DMS153 treated with DMSO at 0.1 percent for 48 hours (cell line): Measurements from ENCODE around the gene PAOX.
"Not testable (repeated sequence)": the region's sequence is repeated elsewhere in the genome, so short reads cannot be mapped to it uniquely, and the experiment has no call there.

ENCODE experiments used
- DNase-seq: peaks from one replicate; lab custom pipeline; 2025; ENCODE audit not compliant: unreplicated experiment; lab: John Stamatoyannopoulos, UW

The PAOX gene

DNA sequence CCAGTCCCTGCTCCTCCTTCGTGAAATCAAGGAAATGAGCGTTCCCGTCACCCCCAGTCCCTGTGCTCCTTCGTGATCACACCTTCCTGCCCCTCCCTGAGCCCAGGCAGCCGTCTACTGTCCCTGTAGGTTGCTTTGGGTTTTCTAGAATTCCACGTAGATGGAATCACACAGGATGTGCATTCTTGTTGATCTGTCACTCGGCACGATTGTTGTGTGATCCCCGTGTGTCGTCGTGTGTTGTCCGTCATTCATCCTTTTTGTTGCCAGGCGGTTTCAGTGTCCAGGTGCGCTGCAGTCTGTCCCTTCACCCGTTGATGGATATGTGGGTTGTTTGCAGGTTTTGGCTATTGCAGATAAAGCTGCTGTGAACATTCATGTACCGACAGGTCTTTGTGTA is 24.3 kb downstream of the PAOX start:
- no peak for DNase-seq

DNA sequence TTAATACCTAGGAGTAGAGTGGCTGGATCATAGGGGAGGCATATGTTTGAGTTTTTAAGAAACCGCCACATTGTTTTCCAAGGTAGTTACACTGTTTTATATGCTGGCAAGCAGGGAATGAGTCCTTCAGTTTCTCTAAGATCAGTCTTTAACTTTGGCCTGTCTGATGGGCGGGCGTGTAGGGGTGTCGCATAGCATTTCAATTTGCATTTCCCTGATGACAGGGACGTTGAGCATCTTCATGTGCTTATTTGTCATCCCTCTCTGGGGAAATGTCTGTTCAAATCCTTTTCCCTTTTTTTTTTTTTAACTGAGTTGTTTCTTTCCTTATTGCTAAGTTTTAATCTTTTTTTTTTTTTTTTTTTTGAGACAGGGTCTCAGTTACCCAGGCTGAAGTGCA is 24.7 kb downstream of the PAOX start:
- DNase-seq = no peak

DNA sequence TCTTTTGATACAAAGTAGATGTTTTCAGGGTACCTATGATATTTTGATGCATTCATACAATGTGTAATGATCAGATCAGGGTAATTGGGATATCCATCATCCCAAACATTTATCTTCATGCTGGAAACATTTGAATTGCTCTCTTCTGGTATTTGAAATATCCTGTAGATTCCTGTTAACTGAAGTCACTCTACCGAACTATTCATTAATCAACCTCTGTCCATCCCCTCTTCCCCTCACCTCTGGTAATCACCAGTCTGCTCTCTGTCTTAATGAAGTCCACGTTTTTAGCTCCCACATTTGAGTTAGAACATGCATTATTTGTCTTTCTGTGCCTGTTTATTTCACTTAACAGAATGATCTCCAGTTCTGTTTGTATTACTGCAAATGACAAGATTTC is 26.2 kb downstream of the PAOX start:
- DNase-seq = no peak

DNA sequence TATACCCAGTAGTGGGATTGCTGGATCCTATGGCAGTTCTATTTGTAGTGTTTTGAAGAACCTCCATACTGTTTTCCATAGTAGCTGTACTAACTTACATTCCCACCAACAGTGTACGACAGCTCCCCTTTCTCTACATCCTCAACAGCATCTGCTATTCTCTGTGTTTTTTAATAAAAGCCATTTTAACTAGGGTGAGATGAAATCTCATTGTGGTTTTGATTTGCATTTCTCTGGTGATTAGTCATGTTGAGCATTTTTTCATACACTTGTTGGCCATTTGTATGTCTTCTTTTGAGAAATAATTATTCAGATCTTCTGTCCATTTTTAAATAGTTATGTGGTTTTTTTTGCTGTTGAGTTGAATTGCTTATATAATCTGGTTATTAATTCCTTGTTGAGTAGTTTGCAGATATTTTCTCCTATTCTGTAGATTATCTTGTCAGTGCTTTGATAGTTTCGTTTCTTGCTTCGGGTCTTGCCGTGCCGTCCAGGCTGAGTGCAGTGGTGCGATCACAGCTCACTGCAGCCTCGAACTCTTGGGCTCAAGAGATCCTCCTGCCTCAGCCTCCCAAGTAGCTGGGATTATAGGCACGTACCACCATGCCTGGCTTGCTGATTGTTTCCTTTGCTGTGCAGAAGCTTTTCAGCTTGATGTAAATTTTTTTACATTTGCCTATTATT is 26.9 kb downstream of the PAOX start:
- DNase-seq = no peak

DNA sequence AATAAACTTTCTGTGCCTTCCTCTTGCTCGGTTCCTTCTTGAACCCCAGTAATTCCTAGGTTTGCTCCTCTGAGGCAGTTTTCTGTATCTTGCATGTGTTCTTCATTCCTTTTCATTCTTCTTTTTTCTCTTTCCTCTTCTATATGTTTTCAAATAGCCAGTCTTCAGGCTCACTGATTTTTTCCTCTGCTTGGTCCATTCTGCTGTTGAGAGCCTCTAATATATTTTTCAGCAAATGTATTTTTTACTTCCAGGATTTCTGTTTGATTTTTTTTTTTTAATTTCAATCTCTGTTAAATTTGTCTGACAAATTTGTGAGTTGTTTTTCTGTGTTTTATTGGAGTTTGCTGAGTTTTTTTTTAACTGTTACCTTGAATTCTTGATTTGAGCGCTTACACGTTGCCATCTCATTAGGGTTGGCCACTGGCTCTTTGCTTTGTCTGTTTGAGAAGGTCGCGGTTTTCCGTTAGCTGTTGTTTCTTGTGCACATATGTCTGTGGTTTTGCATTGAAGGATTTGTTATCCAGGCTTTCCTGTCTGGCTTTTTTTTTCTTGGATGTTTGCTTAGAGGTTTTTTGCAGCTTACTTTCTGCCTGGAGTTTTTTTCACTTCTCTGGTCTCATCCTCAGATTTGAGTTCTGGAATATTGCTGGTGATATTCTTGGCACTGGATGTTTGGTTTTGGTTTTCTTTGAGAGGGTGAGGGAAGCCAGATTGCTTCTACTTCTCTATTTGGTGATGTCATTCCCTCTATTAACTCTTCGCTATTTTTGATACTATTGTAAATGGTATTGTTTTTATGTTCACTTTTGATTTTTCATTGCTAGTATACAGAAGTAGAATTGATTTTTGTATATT is 32.7 kb downstream of the PAOX start:
- no peak for DNase-seq

DNA sequence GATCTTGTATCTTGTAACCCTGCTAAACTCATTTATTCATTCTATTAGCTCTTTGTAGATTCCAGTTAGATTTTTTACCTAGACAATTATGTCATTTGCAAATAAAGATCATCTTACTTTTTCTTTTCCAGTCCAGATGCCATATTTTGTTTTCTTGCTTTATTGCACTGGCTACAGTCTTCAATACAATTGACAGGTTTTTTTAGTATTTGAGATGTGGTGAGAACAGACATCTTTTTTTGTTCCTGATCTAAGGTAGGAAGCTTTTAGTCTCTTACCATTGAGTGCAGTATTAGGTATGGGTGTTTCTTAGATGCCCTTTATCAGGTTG is 33.3 kb downstream of the PAOX start:
- DNase-seq = no peak

DNA sequence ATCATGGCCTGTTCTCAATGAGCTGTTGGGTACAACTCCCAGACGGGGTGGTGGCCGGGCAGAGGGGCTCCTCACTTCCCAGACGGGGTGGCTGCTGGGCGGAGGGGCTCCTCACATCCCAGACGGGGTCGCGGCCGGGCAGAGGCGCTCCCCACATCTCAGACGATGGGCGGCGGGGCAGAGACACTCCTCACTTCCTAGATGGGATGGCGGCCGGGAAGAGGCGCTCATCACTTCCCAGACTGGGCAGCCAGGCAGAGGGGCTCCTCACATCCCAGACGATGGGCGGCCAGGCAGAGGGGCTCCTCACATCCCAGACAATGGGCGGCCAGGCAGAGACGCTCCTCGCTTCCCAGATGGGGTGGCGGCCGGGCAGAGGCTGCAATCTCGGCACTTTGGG is 35.3 kb downstream of the PAOX start:
- DNase-seq = not testable (repeated sequence)

DNA sequence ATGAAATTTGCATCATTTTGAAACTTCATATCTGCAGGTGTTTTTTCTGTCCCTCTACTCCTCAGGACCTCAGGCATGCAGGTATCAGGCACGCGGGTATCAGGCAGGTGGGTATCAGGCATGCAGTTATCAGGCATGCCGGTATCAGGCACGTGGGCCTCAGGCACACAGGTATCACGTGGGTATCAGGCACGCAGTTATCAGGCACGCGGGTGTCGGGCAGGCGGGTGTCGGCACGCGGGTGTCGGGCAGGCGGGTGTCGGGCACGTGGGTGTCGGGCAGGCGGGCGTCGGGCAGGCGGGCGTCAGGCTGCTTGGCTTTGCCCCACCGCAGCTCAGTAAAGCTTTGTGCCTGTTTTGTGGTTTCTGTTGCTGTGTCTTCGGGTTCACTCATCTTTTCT is 36.7 kb downstream of the PAOX start:
- no peak for DNase-seq

DNA sequence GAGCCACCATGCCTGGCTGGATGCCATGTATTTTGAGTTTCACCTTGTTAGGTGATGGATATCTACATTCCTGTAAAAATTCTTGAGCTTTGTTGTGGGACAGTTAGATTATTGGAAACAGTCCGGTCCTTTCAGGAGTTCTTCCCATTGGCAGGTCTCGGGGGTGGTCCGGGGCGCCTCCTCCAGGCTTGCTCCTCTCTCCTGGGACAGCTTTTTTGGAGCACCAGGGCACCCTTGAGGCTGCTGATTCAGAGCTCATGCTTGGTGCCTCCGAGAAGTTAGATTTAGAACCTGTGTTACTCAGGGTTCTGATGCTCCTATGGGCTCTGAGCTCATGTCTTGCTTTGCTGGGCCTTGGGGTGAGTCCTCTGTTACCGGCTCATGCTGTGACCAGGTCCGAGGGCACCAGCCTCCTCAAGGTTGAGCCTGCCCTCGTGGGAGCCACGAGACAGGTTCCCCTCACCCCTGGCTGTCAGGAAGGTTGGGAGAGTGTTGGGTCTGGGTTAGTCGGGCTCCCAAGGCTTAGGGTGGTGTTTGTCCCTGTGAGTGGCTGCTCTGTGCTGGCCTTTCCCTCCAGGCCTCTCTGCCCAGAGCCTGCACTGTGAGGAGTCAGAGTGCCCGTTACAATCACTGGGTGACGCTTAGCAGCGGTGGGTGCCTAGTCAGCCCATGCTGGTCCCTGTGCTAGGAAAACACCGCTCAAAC is 39.4 kb downstream of the PAOX start:
- no peak for DNase-seq

DNA sequence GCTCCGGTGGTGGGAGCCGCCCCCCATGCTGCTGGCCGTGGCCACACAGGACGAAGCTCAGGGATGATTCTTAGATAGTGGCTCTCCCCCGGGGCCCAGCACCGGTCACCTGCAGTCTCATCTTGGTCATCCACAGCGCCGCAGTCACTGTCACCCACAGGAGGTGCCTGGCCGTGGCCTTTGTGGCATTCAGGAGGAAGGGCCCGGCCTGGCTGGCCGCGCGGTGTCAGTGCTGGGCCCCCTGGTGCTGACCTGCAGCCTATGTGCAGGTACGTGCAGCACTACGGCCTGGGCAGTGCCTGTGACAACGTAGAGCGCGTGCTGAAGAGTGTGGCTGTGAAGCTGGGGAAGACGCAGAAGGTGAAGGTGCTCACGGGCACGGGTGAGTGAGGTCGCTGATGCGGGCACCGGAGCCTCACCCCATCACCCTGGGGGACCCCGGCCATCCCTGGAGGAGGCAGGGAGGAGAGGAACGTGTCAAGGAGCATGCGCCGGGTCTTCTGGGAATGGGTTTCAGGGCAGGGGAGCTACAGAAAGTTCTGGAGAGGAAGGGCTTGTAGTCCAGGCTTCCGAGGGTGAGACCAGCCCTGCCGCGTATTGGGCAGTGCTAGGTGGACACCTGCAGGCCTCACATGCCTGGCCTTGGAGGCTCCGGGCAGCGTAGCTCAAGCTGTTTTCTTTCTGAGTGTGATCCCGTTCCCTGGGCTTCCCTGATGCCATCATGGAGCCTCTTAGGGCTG is 40.3 kb downstream of the PAOX start:
- no peak for DNase-seq

DNA sequence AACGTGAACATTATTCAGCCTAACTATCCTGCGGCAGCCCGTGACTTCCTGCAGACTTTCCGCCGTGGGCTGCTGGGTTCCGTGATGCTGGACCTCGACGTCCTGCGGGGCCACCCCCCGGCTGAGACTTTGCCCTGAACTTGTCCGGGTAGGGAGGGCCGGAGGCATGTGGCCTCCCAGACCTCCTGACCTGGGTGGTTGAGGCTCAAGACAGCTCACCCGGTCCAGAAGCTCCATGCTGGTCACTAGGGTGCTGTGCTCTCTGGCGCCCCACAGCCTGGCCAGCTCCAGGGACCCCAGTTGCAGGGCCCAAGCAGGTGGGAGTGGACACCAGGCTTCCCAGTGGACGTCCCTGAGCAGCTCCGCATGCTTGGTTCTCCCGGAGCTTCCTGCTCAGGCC is 41.0 kb downstream of the PAOX start:
- DNase-seq = no peak

DNA sequence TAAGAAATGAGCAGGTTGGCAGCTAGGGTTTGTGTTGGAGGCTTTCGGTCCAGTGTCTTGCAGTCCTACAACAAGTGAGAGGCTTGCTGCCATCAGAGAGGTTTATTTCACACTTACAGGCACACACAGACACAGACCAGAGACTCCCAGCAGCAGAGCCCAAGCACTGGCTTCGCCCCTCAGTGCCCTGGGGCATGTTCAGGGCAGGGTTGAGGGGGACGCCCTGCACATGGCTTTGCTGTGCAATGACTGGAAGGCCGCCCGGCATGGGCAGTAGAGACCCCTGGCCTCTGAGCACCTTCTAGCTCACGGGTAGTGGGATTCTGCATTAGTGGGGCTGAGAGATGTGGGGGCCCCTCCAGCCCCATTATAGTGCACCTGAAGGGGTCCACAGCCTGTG is 41.5 kb downstream of the PAOX start:
- no peak for DNase-seq

DNA sequence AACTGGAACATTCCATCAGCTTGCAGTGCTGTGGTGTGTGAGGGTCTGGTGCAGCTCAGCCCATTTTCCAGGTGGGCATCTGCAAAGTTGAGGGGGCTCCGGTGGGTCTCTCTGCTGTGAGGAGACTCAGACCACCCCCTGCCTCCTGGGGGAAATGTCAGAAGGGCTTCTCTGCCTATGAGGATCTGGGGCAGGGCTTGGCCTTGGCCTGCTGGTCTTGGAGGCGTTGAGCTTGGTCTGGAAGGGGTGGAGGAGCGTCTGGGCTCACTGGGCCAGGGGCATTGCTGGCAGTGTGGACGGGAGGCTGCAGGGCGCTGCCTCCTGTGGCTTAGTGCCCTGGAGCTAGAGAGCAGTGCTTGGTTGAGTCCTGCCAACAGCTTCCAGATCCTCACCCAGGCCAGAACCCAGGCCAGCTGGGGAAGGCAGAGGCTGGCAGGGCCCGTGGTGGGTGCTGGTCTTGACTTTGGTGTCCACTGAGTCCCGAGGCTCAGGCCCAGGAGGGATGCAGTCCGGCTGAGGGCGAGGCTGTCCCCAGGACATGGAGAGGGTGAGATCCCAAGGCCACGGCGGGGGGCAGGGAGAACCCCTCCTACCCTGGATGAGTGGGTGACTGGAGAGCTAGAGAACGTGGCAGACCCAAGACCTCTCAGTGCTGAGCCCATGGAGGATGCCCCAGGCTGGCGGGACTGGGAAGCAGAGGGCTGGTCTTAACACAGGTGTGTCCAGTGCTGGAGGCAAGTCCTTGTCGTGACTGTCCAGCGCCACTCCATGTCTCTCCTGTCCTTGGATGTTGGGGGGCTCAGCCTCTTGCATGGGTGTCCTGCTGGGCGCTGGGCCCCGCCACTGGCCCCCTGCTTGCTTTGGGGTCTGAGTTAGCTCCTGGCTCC is 42.5 kb downstream of the PAOX start:
- no peak for DNase-seq

DNA sequence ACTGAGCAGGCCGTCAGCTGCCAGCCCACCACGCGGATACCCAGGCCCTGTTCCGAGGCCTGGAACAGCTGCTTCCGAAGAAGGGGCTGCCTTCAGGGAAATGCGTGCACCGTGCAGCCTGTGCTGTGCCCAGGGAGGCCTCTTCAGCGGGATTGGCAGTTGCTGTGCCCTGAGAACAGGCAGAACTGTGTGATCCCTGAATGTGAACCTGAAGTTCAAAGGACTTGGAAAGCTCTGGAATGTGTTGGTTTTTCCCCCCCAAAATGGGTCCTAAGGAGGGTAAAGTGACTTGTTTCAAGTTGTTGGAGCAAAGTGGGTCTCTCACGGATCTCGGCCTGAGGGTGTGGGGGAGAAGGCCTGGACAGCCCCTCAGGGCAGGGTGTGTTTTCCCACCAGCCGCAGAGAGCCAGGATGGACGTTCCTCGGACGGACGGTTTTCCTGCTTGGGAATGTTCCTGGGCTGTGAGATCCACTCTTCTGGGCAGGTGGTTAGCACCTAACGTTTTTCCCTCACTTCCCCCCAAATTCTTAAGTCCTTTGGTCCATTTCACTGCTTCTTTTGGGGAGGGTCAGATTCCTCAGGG is 43.3 kb downstream of the PAOX start:
- no peak for DNase-seq

DNA sequence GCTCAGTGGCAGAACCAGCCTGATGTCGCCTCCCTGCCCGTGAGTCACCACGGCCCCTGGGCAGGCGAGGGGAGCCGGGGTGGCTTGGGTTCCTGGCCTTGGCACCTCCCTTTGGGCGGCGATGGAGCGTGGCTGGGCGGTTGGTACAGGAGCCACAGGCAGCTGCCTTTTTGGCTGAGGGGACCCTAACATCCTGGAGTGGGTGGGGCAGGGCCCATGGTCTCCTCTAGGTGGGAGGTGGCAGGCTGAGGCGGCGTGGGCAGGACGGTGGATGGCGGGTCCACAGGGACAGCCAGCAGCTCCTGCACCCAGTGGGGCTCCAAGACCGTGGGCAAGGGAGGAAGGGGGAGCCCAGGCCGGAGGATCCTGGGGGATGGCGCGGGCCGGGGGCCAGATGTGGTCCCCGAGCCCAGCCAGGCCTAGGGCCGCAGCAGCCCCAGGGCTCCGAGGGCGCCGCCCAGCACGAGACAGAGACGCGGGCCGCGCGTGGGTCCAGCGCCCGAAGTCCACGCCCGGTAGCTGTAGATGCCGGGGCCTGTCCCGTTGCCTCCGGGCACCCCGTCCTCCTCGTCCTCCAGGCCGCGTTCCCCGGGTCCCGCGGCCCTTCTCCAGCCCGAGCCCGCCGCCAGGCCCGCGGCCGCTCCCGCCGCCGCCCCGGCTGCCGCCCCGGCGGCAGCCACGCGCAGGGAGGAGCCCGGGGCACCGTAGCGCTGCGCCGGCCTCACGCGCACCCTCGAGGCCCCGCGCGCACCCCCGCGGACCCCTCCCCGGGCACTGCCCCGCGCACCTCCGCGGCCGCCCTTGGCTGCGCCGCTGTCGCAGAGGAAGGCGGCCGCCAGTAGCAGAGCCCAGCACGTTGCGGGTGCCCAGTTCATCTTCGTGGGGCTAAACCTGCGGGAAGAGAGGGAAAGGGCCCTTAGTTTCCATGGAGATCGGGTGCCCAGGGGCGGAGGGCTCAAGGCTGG is 44.0 kb downstream of the PAOX start:
- no peak for DNase-seq

DNA sequence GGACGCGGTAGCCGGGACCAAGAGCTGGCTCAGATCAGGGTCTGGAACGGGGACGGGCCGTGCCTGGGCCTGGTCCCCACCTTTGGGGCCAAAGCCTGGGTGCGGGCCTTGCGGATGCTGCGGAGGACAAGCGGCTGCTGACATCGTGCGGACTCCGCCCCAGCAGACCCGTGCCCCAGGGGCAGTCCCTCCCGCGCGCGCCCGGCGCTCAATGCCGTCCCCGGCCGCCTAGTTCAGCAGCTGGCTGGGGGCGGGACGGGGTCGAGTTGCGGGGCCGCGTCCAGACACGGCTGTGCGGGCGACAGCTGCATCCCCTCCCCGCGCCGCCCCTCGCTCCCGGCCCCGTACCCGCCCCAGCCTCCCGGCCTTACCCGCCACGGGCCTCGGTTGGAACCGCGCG is 45.0 kb downstream of the PAOX start:
- not testable (repeated sequence) for DNase-seq

DNA sequence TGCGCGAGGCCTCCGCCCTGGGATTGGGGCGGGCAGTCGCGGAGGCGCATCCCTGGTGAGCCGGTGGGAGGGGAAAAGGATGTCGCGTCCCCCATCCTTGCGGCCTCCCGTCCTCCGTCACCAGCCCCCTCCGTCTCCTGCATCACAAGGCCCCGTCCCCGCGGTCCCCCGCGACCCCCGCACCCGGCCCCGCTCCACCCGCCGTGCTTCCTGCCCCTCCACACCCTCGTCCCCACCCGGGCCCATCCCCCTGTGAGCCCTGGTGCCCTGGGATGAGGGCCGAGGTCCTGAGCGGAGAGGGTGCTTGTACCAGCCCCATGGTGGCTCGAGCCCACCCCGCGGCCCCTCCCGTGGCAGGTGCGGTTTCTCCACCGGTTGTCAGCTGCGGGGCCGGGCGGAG is 45.5 kb downstream of the PAOX start, which contains the start of gene SPRN:
TSS of gene SPRN (minus strand) at position 25 of the 400 bp plus-strand sequence. CDS start 944 bp downstream, outside the sequence.
- not testable (repeated sequence) for DNase-seq

DNA sequence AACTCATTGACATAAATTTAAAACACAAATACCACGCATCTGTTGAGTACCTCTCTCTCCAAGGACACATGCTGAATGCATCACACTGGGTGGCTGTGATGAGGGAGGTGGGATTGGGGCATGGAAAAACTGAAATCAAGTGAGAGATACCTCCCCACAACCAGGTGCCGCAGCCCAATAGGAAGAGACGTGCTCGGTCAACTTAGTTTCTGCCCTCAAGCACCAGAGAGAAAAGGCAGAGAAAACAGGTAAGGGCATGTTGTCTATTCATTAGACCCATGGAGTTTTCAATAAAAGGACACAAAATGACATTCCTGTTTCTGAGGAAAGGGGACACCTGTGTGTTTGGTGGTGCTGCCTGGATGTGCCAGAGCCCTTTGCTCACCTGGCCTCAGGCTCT is 50.5 kb downstream of the PAOX start:
- DNase-seq = not testable (repeated sequence)
